OCI-LY3 (cell line): ENCODE results near the gene MCRS1.

ENCODE experiments used
- CTCF ChIP-seq: fragments of 200-600, 300-600 bp; sonication (generic); IDR thresholded peaks from 2 replicates; pipeline ENCODE4 v1.5.1; 2014; ENCODE audit warnings: antibody characterized with exemption, low read length, low read depth
- EZH2phosphoT487 ChIP-seq: fragments of 200-600 bp; shearing (Covaris generic); IDR thresholded peaks from 2 replicates; pipeline ENCODE4 v1.6.1; 2018; ENCODE audit warnings: antibody characterized with exemption, mixed run types, low read depth

- TF ChIP-seq CTCF (no peak), EZH2phosphoT487 (no peak)
Observed at GRCh38 chr12:49584591-49584990, 16.6 kb upstream of the MCRS1 start.
